NB4 (cell line): Measurements from ENCODE around the gene PLA2G15.
"Not testable (repeated sequence)": the region's sequence is repeated elsewhere in the genome, so short reads cannot be mapped to it uniquely, and the experiment has no call there.

Experiments used
- POLR2A ChIP-seq: IDR thresholded peaks from 2 replicates; pipeline ENCODE4 v1.6.1; 2011; ENCODE audit warnings: mild to moderate bottlenecking; ENCODE audit not compliant: insufficient read length; ENCODE audit errors: extremely low read depth
- TF ChIP-seq, protein P1 (sequence below): IDR thresholded peaks from one replicate; pipeline ENCODE4 v1.5.1; 2012; ENCODE audit warnings: low read depth, low read length
- TF ChIP-seq, protein P2 (sequence below): IDR thresholded peaks from 2 replicates; pipeline ENCODE4 v1.6.1; 2011; ENCODE audit warnings: low read depth, low read length

DNA sequence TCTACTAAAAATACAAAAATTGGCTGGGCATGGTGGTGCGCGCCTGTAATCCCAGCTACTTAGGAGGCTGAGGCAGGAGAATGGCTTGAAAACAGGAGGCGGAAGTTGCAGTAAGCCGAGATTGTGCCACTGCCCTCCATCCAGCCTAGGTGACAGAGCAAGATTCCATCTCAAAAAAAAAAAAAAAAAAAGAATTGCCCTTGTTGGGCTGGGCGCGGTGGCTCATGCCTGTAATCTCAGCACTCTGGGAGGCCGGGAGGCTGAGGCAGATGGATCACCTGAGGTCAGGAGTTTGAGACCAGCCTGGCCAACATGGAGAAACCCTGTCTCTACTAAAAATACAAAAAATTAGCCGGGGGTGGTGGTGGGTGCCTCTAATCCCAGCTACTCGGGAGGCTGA, 43.6 kb downstream of the PLA2G15 start:
- TF ChIP-seq, protein P1, sequence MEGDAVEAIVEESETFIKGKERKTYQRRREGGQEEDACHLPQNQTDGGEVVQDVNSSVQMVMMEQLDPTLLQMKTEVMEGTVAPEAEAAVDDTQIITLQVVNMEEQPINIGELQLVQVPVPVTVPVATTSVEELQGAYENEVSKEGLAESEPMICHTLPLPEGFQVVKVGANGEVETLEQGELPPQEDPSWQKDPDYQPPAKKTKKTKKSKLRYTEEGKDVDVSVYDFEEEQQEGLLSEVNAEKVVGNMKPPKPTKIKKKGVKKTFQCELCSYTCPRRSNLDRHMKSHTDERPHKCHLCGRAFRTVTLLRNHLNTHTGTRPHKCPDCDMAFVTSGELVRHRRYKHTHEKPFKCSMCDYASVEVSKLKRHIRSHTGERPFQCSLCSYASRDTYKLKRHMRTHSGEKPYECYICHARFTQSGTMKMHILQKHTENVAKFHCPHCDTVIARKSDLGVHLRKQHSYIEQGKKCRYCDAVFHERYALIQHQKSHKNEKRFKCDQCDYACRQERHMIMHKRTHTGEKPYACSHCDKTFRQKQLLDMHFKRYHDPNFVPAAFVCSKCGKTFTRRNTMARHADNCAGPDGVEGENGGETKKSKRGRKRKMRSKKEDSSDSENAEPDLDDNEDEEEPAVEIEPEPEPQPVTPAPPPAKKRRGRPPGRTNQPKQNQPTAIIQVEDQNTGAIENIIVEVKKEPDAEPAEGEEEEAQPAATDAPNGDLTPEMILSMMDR = not testable (repeated sequence)
- TF ChIP-seq POLR2A = not testable (repeated sequence)
- TF ChIP-seq, protein P2, sequence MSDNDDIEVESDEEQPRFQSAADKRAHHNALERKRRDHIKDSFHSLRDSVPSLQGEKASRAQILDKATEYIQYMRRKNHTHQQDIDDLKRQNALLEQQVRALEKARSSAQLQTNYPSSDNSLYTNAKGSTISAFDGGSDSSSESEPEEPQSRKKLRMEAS = not testable (repeated sequence)
